ENCODE results near the gene KCNH2.

DNA sequence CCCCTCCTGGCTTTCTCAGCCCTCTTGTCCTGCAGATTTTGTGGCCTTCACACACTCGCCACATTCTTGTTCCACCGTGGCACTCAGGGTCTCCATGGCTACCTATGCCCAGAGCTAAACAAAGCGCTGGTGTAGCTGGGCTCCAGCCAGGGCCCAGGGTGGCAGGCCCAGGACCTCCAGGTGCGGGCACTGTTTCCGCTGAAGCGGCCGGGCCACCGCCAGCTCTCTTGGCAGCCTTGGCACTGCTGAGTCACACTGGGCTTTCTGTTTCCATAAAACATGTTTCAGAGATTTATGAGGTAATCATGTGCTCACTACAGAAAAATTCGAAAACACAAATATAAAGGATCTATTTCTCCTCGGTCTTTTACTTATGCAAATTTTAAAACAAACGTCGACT, 74.5 kb downstream of the KCNH2 start:
- no peak for TF ChIP-seq CTCF (IDR thresholded peaks at IDR 0.05)
- no peak for TF ChIP-seq POLR2A (IDR thresholded peaks at IDR 0.05)
